Activated naive CD8-positive, alpha-beta T cell treated with anti-CD3 and anti-CD28 coated beads for 36 hours (primary cell): ENCODE measurements around the gene CCNE1. TPM values are rescaled to one million over a fixed set of nuclear protein-coding genes. Genes with fewer than 3 reads are reported as not detected.

Source experiments
- DNase-seq: peaks from one replicate; pipeline ENCODE4 v3.0.0; 2021
- H3K27ac Mint-ChIP-seq: one replicate; pipeline ENCODE4 v1.8.0; 2022; ENCODE audit warnings: mild to moderate bottlenecking, moderate library complexity, mixed read lengths
- H3K27me3 Mint-ChIP-seq: one replicate; pipeline ENCODE4 v1.8.0; 2022; ENCODE audit warnings: mild to moderate bottlenecking, mixed read lengths
- H3K36me3 Mint-ChIP-seq: one replicate; pipeline ENCODE4 v1.8.0; 2021; ENCODE audit warnings: mild to moderate bottlenecking, mixed read lengths
- H3K4me1 Mint-ChIP-seq: one replicate; pipeline ENCODE4 v1.8.0; 2021; ENCODE audit warnings: mixed read lengths
- H3K4me3 Mint-ChIP-seq: one replicate; pipeline ENCODE4 v1.8.0; 2022; ENCODE audit warnings: mild to moderate bottlenecking, moderate library complexity, mixed read lengths
- H3K9me3 Mint-ChIP-seq: one replicate; pipeline ENCODE4 v1.8.0; 2022; ENCODE audit warnings: mixed read lengths
- total RNA-seq, 2 experiments: library from RNA; stranded (reverse); gene quantifications; one replicate each; pipeline ENCODE4 v1.2.3, GENCODE V29; 2021

Gene CCNE1
- 10 to 100 TPM; 36.9 to 38.4 TPM for total RNA-seq

- Mint-ChIP-seq H3K27me3 (no peaks in the 10 kb centered on the region), H3K36me3 (peaks cover 16% of the 10 kb centered on the region)
These were observed at the start of gene CCNE1 for GRCh38 chr19:29811125-29812079. CCNE1 (plus strand) TSS chr19:29811991; CDS start chr19:29812556, 565 bp downstream.

GRCh38 chr19:29763196-29763595, 48.6 kb upstream of the CCNE1 start:
- DNase-seq: no peak
- Mint-ChIP-seq H3K27ac (no peak overlapping the region), H3K4me1 (peaks cover 1% of the 10 kb centered on the region), H3K36me3 (no peaks in the 10 kb centered on the region), H3K27me3 (no peaks in the 10 kb centered on the region), H3K4me3 (no peak overlapping the region), H3K9me3 (no peaks in the 10 kb centered on the region)

More at GRCh38 chr19:29811125-29812079, at the start of gene CCNE1:
- peak; percentile 95 for DNase-seq
- Mint-ChIP-seq H3K4me1 (peaks cover 21% of the 10 kb centered on the region), H3K27ac (peak within 1 kb of the TSS; percentile 94), H3K4me3 (peak within 1 kb of the TSS; percentile 85), H3K9me3 (no peaks in the 10 kb centered on the region)

- no peak for DNase-seq
- Mint-ChIP-seq H3K36me3 (no peaks in the 10 kb centered on the region), H3K27me3 (no peaks in the 10 kb centered on the region), H3K4me1 (peaks cover 1% of the 10 kb centered on the region), H3K27ac (no peak overlapping the region), H3K4me3 (no peak overlapping the region), H3K9me3 (no peaks in the 10 kb centered on the region)
These were observed 47.4 kb upstream of the CCNE1 start for GRCh38 chr19:29764361-29764760.

GRCh38 chr19:29766100-29766499, 45.7 kb upstream of the CCNE1 start:
- Mint-ChIP-seq H3K36me3 (no peaks in the 10 kb centered on the region), H3K27me3 (no peaks in the 10 kb centered on the region), H3K4me1 (no peaks in the 10 kb centered on the region), H3K9me3 (no peaks in the 10 kb centered on the region), H3K27ac (no peak overlapping the region), H3K4me3 (no peak overlapping the region)
- no peak for DNase-seq

- no peak for DNase-seq
- Mint-ChIP-seq H3K9me3 (no peaks in the 10 kb centered on the region), H3K27me3 (no peaks in the 10 kb centered on the region)
These were observed 44.6 kb upstream of the CCNE1 start for GRCh38 chr19:29767039-29767735.

GRCh38 chr19:29768166-29768565, 43.6 kb upstream of the CCNE1 start:
- H3K9me3 Mint-ChIP-seq: no peaks in the 10 kb centered on the region
- H3K27ac Mint-ChIP-seq: no peak overlapping the region
- H3K36me3 Mint-ChIP-seq: no peaks in the 10 kb centered on the region
- H3K4me1 Mint-ChIP-seq: peaks cover 5% of the 10 kb centered on the region
- H3K27me3 Mint-ChIP-seq: no peaks in the 10 kb centered on the region
- no peak for DNase-seq
- no peak overlapping the region for H3K4me3 Mint-ChIP-seq

More at GRCh38 chr19:29767039-29767735, 44.6 kb upstream of the CCNE1 start:
- no peak overlapping the region for H3K4me3 Mint-ChIP-seq
- H3K36me3 Mint-ChIP-seq: no peaks in the 10 kb centered on the region
- no peak overlapping the region for H3K27ac Mint-ChIP-seq
- H3K4me1 Mint-ChIP-seq: peaks cover 5% of the 10 kb centered on the region

GRCh38 chr19:29769997-29770396, 41.8 kb upstream of the CCNE1 start:
- Mint-ChIP-seq H3K4me1 (peaks cover 5% of the 10 kb centered on the region), H3K27me3 (no peaks in the 10 kb centered on the region), H3K36me3 (no peaks in the 10 kb centered on the region), H3K27ac (no peak overlapping the region), H3K4me3 (no peak overlapping the region), H3K9me3 (no peaks in the 10 kb centered on the region)
- DNase-seq: no peak

GRCh38 chr19:29770648-29771047, 41.1 kb upstream of the CCNE1 start:
- no peak for DNase-seq
- no peak overlapping the region for H3K27ac Mint-ChIP-seq
- H3K4me3 Mint-ChIP-seq: no peak overlapping the region
- peaks cover 5% of the 10 kb centered on the region for H3K4me1 Mint-ChIP-seq
- H3K27me3 Mint-ChIP-seq: no peaks in the 10 kb centered on the region
- no peaks in the 10 kb centered on the region for H3K9me3 Mint-ChIP-seq
- no peaks in the 10 kb centered on the region for H3K36me3 Mint-ChIP-seq

- Mint-ChIP-seq H3K36me3 (no peaks in the 10 kb centered on the region), H3K9me3 (no peaks in the 10 kb centered on the region), H3K4me3 (no peak overlapping the region), H3K27ac (no peak overlapping the region), H3K4me1 (peaks cover 5% of the 10 kb centered on the region), H3K27me3 (no peaks in the 10 kb centered on the region)
- peak; percentile 40 for DNase-seq
These were observed 39.9 kb upstream of the CCNE1 start for GRCh38 chr19:29771708-29772414.

- Mint-ChIP-seq H3K27me3 (no peaks in the 10 kb centered on the region), H3K27ac (no peak overlapping the region), H3K4me3 (no peak overlapping the region), H3K9me3 (no peaks in the 10 kb centered on the region), H3K4me1 (peaks cover 5% of the 10 kb centered on the region), H3K36me3 (no peaks in the 10 kb centered on the region)
- DNase-seq: no peak
These were observed 39.1 kb upstream of the CCNE1 start for GRCh38 chr19:29772696-29773095.

GRCh38 chr19:29773141-29773540, 38.6 kb upstream of the CCNE1 start:
- Mint-ChIP-seq H3K27ac (no peak overlapping the region), H3K9me3 (no peaks in the 10 kb centered on the region), H3K4me1 (peaks cover 5% of the 10 kb centered on the region), H3K4me3 (no peak overlapping the region), H3K36me3 (no peaks in the 10 kb centered on the region), H3K27me3 (no peaks in the 10 kb centered on the region)
- no peak for DNase-seq

- DNase-seq: no peak
- no peaks in the 10 kb centered on the region for H3K27me3 Mint-ChIP-seq
- H3K4me1 Mint-ChIP-seq: peaks cover 5% of the 10 kb centered on the region
- no peak overlapping the region for H3K4me3 Mint-ChIP-seq
- H3K36me3 Mint-ChIP-seq: no peaks in the 10 kb centered on the region
- no peak overlapping the region for H3K27ac Mint-ChIP-seq
- H3K9me3 Mint-ChIP-seq: no peaks in the 10 kb centered on the region
These were observed 37.7 kb upstream of the CCNE1 start for GRCh38 chr19:29774126-29774525.

GRCh38 chr19:29777781-29778309, 33.9 kb upstream of the CCNE1 start:
- Mint-ChIP-seq H3K27ac (peak overlapping the region; percentile 16), H3K9me3 (no peaks in the 10 kb centered on the region), H3K4me1 (no peaks in the 10 kb centered on the region), H3K27me3 (no peaks in the 10 kb centered on the region), H3K36me3 (no peaks in the 10 kb centered on the region), H3K4me3 (no peak overlapping the region)
- DNase-seq: no peak

- Mint-ChIP-seq H3K9me3 (no peaks in the 10 kb centered on the region), H3K36me3 (no peaks in the 10 kb centered on the region), H3K4me3 (no peak overlapping the region), H3K4me1 (no peaks in the 10 kb centered on the region), H3K27ac (no peak overlapping the region), H3K27me3 (no peaks in the 10 kb centered on the region)
- DNase-seq: no peak
These were observed 31.9 kb upstream of the CCNE1 start for GRCh38 chr19:29779921-29780320.
